GM23248 (cell line): ENCODE measurements around the gene RNF152. TPM values are rescaled to one million over a fixed set of nuclear protein-coding genes. Genes with fewer than 3 reads are reported as not detected.

ENCODE experiments used
- DNase-seq: peaks from one replicate; pipeline ENCODE4 v3.0.0-alpha.2; 2015
- H2AFZ ChIP-seq: fragments of 200-600 bp; sonication (generic); 2 replicates; pipeline ENCODE4 v1.6.1; 2016; ENCODE audit warnings: antibody characterized with exemption
- H3F3A ChIP-seq: fragments of 200-600 bp; sonication (generic); 2 replicates; pipeline ENCODE4 v1.6.1; 2016; ENCODE audit warnings: mild to moderate bottlenecking, antibody characterized with exemption, mixed run types; ENCODE audit not compliant: insufficient read depth
- H3K27ac ChIP-seq: fragments of 200-600 bp; sonication (generic); 2 replicates; pipeline ENCODE4 v1.5.1; 2016; ENCODE audit warnings: mild to moderate bottlenecking
- H3K27me3 ChIP-seq: fragments of 200-600 bp; sonication (generic); replicated peaks from 2 replicates; pipeline ENCODE4 v1.6.1; 2016; ENCODE audit warnings: mild to moderate bottlenecking; ENCODE audit not compliant: insufficient read depth
- H3K36me3 ChIP-seq: fragments of 200-600 bp; sonication (generic); 2 replicates; pipeline ENCODE4 v1.6.1; 2016; ENCODE audit warnings: low read depth, mild to moderate bottlenecking
- H3K4me1 ChIP-seq: fragments of 200-600 bp; sonication (generic); 2 replicates; pipeline ENCODE4 v1.6.1; 2016; ENCODE audit warnings: mild to moderate bottlenecking; ENCODE audit not compliant: insufficient read depth
- H3K4me2 ChIP-seq: fragments of 200-600 bp; sonication (generic); one replicate; pipeline ENCODE4 v1.6.1; 2016; ENCODE audit warnings: mild to moderate bottlenecking; ENCODE audit not compliant: unreplicated experiment
- H3K4me3 ChIP-seq: fragments of 200-600 bp; sonication (generic); 2 replicates; pipeline ENCODE4 v1.5.1; 2016; ENCODE audit warnings: mild to moderate bottlenecking
- H3K79me2 ChIP-seq: fragments of 200-600 bp; sonication (generic); 2 replicates; pipeline ENCODE4 v1.6.1; 2016; ENCODE audit warnings: mild to moderate bottlenecking; ENCODE audit not compliant: insufficient read depth
- H3K9ac ChIP-seq: fragments of 200-600 bp; sonication (generic); 2 replicates; pipeline ENCODE4 v1.6.1; 2016; ENCODE audit warnings: mild to moderate bottlenecking
- H3K9me2 ChIP-seq: fragments of 200-600 bp; sonication (generic); 2 replicates; pipeline ENCODE4 v1.6.1; 2016; ENCODE audit warnings: mixed run types, mild to moderate bottlenecking, moderate library complexity; ENCODE audit not compliant: insufficient read depth
- H3K9me3 ChIP-seq: fragments of 200-600 bp; sonication (generic); one replicate; pipeline ENCODE4 v1.6.1; 2017; ENCODE audit warnings: low read depth
- H4K20me1 ChIP-seq: fragments of 200-600 bp; sonication (generic); 2 replicates; pipeline ENCODE4 v1.6.0; 2016; ENCODE audit not compliant: insufficient read depth
- EZH2 ChIP-seq: fragments of 200-600 bp; sonication (generic); IDR thresholded peaks from 2 replicates; pipeline ENCODE4 v1.6.1; 2018; ENCODE audit warnings: antibody characterized with exemption, mild to moderate bottlenecking; ENCODE audit not compliant: insufficient read depth, poor library complexity, severe bottlenecking
- EZH2phosphoT487 ChIP-seq: fragments of 200-600 bp; sonication (generic); IDR thresholded peaks from 2 replicates; pipeline ENCODE4 v1.6.1; 2018; ENCODE audit warnings: antibody characterized with exemption, moderate library complexity, mild to moderate bottlenecking, low read depth; ENCODE audit not compliant: insufficient read depth
- WGBS, 2 experiments: methylation state at CpG; one replicate each; pipeline ENCODE4 v1.1.6; 2015 to 2017; ENCODE audit warnings: low lambda C conversion rate in 2 of 2, low coverage in 1 of 2; ENCODE audit errors: missing lambda C conversion rate in 2 of 2; 5-methylcytosine and 5-hydroxymethylcytosine counted together
- in situ Hi-C: fragments of 300-500 bp; cut with MboI; formaldehyde crosslinking; loops from 2 replicates; pipeline ENCODE4 v1.15.0; 2020
- polyA plus RNA-seq: library from polyadenylated mRNA; unstranded; fragments of >200 nt; fragmentation: Nextera tagmentation; extraction: Ambion mirVana; gene quantifications from 2 replicates; pipeline ENCODE4 v1.2.1, GENCODE V29; 2016
- total RNA-seq: library from RNA; depleted of rRNA; stranded (reverse); fragments of >200 nt; shearing (Covaris generic); gene quantifications from 2 replicates; pipeline ENCODE4 v1.2.3, GENCODE V29; 2014

Gene RNF152
- total and polyA plus RNA-seq, 2 experiments from 2014 or later, result 1.9 to 11.3 TPM

DNA sequence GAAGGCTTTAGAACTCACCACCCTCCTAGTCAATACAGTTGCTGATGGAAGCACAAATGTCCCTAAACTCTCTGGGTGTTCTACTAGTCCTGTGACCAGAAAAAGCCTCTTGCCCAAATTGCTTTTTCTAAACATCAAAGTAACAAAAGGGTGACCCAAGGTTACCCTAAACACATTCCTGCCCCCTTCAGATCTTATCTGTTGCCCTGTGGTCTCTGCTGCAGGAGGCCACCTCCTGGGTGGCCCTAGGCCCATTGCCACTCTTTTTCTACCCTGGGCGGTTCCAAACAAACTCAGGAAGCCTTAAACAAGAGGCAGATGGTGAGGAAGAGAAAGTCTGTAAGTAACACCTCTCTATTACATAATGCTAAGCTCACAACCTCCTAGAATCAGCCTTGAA lies 3.3 kb downstream of the RNF152 start:
- H3K4me1 ChIP-seq, result no peaks in the 10 kb centered on the region
- H3K9me2 ChIP-seq, result no peaks in the 10 kb centered on the region
- no peak overlapping the region for H2AFZ ChIP-seq
- H3K9ac ChIP-seq, result no peak overlapping the region
- no peaks in the 10 kb centered on the region for H4K20me1 ChIP-seq
- in situ Hi-C loops, result no loop called here
- H3K27ac ChIP-seq, result no peak overlapping the region
- no peak overlapping the region for H3K4me3 ChIP-seq
- no peaks in the 10 kb centered on the region for H3K27me3 ChIP-seq
- 0 out of 2 replicates have a peak, but pooled peaks cover 3% of the 10 kb centered on the region for H3F3A ChIP-seq
- H3K9me3 ChIP-seq, result no peaks in the 10 kb centered on the region
- H3K79me2 ChIP-seq, result peaks cover 62% of the 10 kb centered on the region
- DNase-seq, result no peak
- no peak overlapping the region for H3K4me2 ChIP-seq
- no peaks in the 10 kb centered on the region; the same call in 1 of the 2 replicates for H3K36me3 ChIP-seq
- TF ChIP-seq EZH2phosphoT487 (no peak), EZH2 (no peak)
- WGBS, 2 experiments, result 100% methylated on average over 1 of the region's 1 CpG

DNA sequence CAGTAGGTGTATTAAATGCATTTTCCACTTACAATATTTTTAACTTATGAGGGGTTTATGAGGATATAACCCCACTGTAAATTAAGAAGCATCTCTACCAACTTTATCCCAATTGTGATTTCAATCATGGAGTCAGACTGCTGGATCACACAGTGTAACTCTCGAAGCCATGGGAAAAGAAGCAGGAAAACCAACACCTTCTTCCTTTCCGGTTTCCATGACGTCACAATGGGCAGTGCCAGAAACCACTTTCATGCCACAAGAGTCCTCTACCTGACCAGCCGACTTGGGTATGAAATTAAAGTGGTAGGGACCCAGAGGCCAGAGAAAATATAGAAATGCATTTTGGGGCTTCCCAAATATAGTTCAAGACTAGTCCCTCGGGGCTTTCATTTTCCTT lies 4.2 kb downstream of the RNF152 start:
- Histone ChIP-seq H3K36me3 (no peaks in the 10 kb centered on the region; the same call in 1 of the 2 replicates), H3K27ac (no peak overlapping the region)

DNA sequence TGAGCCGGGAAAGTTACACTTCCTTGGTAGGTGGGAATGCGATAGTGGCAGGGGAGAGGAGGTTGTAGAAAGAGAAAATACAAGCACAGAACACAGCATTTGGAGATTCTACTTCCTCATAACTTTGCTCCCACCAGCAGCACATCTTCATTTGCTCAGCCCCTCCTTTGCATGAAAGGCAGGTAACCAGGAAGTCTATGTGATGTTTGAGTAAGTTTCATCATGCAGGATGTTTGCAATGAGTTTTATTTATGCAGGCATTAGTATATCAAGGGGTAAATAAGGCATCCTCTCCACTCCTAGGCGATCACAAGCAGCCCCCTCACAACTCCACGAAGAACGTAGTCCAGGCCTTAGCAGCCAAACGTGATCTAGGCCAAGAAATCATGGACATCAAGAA lies 5.0 kb downstream of the RNF152 start:
- TF ChIP-seq EZH2, result no peak
- TF ChIP-seq EZH2phosphoT487, result no peak
- no peak for DNase-seq
- peaks cover 2% of the 10 kb centered on the region; the same call in 1 of the 2 replicates for H3K4me1 ChIP-seq
- peaks cover 55% of the 10 kb centered on the region for H3K79me2 ChIP-seq
- no peak overlapping the region for H3K9ac ChIP-seq
- H3K36me3 ChIP-seq, result no peaks in the 10 kb centered on the region; the same call in 1 of the 2 replicates
- H3K27me3 ChIP-seq, result no peaks in the 10 kb centered on the region
- H2AFZ ChIP-seq, result no peak overlapping the region
- 84 to 88% methylated on average over 6 of the region's 6 CpGs for WGBS, 2 experiments
- no peaks in the 10 kb centered on the region for H4K20me1 ChIP-seq
- in situ Hi-C loops, result no loop called here
- H3F3A ChIP-seq, result peaks cover 12% of the 10 kb centered on the region
- no peaks in the 10 kb centered on the region for H3K9me3 ChIP-seq
- H3K4me3 ChIP-seq, result no peak overlapping the region
- no peaks in the 10 kb centered on the region for H3K9me2 ChIP-seq
- H3K27ac ChIP-seq, result no peak overlapping the region
- H3K4me2 ChIP-seq, result no peak overlapping the region

More for the DNA sequence above, 4.2 kb downstream of the RNF152 start:
- H4K20me1 ChIP-seq, result no peaks in the 10 kb centered on the region
- in situ Hi-C loops, result no loop called here
- no peak overlapping the region for H3K4me2 ChIP-seq
- H3K4me3 ChIP-seq, result no peak overlapping the region
- H3K4me1 ChIP-seq, result no peaks in the 10 kb centered on the region
- TF ChIP-seq EZH2, result no peak
- no peak for TF ChIP-seq EZH2phosphoT487
- 0 out of 2 replicates have a peak, but pooled peaks cover 5% of the 10 kb centered on the region for H3F3A ChIP-seq
- 97% methylated on average over 5 of the region's 5 CpGs for WGBS, 2 experiments
- H3K79me2 ChIP-seq, result peaks cover 63% of the 10 kb centered on the region
- H3K9ac ChIP-seq, result no peak overlapping the region
- no peak for DNase-seq
- no peaks in the 10 kb centered on the region for H3K9me3 ChIP-seq
- no peak overlapping the region for H2AFZ ChIP-seq
- no peaks in the 10 kb centered on the region for H3K9me2 ChIP-seq
- no peaks in the 10 kb centered on the region for H3K27me3 ChIP-seq

DNA sequence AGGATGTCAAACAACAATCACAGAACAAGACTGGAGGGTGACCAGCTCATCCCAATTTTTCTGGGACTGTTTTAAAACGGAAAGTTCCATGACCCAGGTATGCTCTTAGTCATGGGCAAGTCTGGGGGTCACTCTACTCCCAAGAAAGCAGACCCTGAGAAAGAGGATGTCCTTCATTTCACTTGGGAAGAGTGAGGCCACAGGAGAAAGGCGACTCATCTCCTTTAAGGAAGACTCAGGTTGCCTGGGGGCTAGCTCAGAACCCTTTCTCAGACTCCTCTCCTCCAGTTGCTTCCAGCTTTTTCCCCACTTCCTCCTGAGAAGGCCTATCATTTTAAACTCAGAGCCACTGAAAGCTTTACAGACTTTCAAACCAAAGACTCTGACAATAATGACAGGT lies 9.3 kb downstream of the RNF152 start:
- H3K9me2 ChIP-seq, result no peaks in the 10 kb centered on the region
- H2AFZ ChIP-seq, result no peak overlapping the region
- H3K9ac ChIP-seq, result no peak overlapping the region
- H3K27me3 ChIP-seq, result no peaks in the 10 kb centered on the region
- in situ Hi-C loops, result no loop called here
- no peak overlapping the region for H3K4me2 ChIP-seq
- peaks cover 21% of the 10 kb centered on the region for H3K79me2 ChIP-seq
- no peak overlapping the region for H3K27ac ChIP-seq
- H3K9me3 ChIP-seq, result no peaks in the 10 kb centered on the region
- DNase-seq, result peak; percentile 5
- no peaks in the 10 kb centered on the region; the same call in 1 of the 2 replicates for H3K36me3 ChIP-seq
- H3K4me1 ChIP-seq, result peaks cover 14% of the 10 kb centered on the region
- H3F3A ChIP-seq, result peaks cover 24% of the 10 kb centered on the region
- no peaks in the 10 kb centered on the region for H4K20me1 ChIP-seq
- TF ChIP-seq EZH2 (no peak), EZH2phosphoT487 (no peak)
- H3K4me3 ChIP-seq, result no peak overlapping the region
- 98% methylated on average over 2 of the region's 2 CpGs for WGBS, 2 experiments
